A549 (cell line): Measurements from ENCODE around the gene POLQ.

Experiments used
- BCL3 ChIP-seq: fragments of >200 bp; sonication (Bioruptor Twin); formaldehyde crosslinking; IDR thresholded peaks from 3 replicates; pipeline ENCODE4 v1.6.1; 2016
- CTCF ChIP-seq: fragments of >200 bp; sonication (Bioruptor Twin); formaldehyde crosslinking; IDR thresholded peaks from 3 replicates; pipeline ENCODE4 v1.5.1; 2016
- JUN ChIP-seq, 2 experiments: fragments of >200 bp; sonication (Bioruptor Twin); formaldehyde crosslinking; IDR thresholded peaks; 2 replicates in 1 of 2; 3 replicates in 1 of 2; pipeline ENCODE4 v1.6.1; 2016 to 2017
- KDM5A ChIP-seq: fragments of 200-600 bp; sonication (generic); IDR thresholded peaks from 2 replicates; pipeline ENCODE4 v1.6.1; 2016; ENCODE audit warnings: antibody characterized with exemption, mild to moderate bottlenecking
- POLR2A ChIP-seq: IDR thresholded peaks from 2 replicates; pipeline ENCODE4 v1.6.1; 2012; ENCODE audit warnings: mild to moderate bottlenecking, low read length
- ZFP36 ChIP-seq: fragments of 450-650 bp; IDR thresholded peaks from 2 replicates; pipeline ENCODE4 v1.6.1; 2014; ENCODE audit warnings: borderline replicate concordance; ENCODE audit not compliant: partially characterized antibody
- TF ChIP-seq, protein P1 (sequence below): fragments of 450-650 bp; IDR thresholded peaks from 2 replicates; pipeline ENCODE4 v1.6.1; 2014; ENCODE audit warnings: antibody characterized with exemption
- TF ChIP-seq, protein P2 (sequence below): fragments of 200-600 bp; sonication (generic); IDR thresholded peaks from 2 replicates; pipeline ENCODE4 v1.6.1; 2016; ENCODE audit warnings: antibody characterized with exemption, mild to moderate bottlenecking, moderate library complexity
- TF ChIP-seq, protein P3 (sequence below): IDR thresholded peaks from 2 replicates; pipeline ENCODE4 v1.6.1; 2012; ENCODE audit warnings: low read depth, borderline replicate concordance
- TF ChIP-seq, protein P4 (sequence below): IDR thresholded peaks from 2 replicates; pipeline ENCODE4 v1.6.1; 2012

GRCh38 chr3:121490161-121490560, 55.6 kb downstream of the POLQ start:
- TF ChIP-seq, protein P1, sequence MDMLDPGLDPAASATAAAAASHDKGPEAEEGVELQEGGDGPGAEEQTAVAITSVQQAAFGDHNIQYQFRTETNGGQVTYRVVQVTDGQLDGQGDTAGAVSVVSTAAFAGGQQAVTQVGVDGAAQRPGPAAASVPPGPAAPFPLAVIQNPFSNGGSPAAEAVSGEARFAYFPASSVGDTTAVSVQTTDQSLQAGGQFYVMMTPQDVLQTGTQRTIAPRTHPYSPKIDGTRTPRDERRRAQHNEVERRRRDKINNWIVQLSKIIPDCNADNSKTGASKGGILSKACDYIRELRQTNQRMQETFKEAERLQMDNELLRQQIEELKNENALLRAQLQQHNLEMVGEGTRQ, result no peak
- TF ChIP-seq BCL3 (no peak), ZFP36 (no peak), KDM5A (no peak), JUN (IDR thresholded peaks at IDR 0.05) (no peak), CTCF (no peak), POLR2A (no peak)
- TF ChIP-seq, protein P2, sequence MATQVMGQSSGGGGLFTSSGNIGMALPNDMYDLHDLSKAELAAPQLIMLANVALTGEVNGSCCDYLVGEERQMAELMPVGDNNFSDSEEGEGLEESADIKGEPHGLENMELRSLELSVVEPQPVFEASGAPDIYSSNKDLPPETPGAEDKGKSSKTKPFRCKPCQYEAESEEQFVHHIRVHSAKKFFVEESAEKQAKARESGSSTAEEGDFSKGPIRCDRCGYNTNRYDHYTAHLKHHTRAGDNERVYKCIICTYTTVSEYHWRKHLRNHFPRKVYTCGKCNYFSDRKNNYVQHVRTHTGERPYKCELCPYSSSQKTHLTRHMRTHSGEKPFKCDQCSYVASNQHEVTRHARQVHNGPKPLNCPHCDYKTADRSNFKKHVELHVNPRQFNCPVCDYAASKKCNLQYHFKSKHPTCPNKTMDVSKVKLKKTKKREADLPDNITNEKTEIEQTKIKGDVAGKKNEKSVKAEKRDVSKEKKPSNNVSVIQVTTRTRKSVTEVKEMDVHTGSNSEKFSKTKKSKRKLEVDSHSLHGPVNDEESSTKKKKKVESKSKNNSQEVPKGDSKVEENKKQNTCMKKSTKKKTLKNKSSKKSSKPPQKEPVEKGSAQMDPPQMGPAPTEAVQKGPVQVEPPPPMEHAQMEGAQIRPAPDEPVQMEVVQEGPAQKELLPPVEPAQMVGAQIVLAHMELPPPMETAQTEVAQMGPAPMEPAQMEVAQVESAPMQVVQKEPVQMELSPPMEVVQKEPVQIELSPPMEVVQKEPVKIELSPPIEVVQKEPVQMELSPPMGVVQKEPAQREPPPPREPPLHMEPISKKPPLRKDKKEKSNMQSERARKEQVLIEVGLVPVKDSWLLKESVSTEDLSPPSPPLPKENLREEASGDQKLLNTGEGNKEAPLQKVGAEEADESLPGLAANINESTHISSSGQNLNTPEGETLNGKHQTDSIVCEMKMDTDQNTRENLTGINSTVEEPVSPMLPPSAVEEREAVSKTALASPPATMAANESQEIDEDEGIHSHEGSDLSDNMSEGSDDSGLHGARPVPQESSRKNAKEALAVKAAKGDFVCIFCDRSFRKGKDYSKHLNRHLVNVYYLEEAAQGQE, result no peak
- TF ChIP-seq, protein P3, sequence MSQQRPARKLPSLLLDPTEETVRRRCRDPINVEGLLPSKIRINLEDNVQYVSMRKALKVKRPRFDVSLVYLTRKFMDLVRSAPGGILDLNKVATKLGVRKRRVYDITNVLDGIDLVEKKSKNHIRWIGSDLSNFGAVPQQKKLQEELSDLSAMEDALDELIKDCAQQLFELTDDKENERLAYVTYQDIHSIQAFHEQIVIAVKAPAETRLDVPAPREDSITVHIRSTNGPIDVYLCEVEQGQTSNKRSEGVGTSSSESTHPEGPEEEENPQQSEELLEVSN, result no peak
- TF ChIP-seq, protein P4, sequence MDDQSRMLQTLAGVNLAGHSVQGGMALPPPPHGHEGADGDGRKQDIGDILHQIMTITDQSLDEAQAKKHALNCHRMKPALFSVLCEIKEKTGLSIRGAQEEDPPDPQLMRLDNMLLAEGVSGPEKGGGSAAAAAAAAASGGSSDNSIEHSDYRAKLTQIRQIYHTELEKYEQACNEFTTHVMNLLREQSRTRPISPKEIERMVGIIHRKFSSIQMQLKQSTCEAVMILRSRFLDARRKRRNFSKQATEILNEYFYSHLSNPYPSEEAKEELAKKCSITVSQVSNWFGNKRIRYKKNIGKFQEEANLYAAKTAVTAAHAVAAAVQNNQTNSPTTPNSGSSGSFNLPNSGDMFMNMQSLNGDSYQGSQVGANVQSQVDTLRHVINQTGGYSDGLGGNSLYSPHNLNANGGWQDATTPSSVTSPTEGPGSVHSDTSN, result no peak
